GM12878 (cell line): Measurements from ENCODE around the gene C11orf98. TPM values are rescaled to one million over a fixed set of nuclear protein-coding genes. Genes with fewer than 3 reads are reported as not detected.

Experiments used
- BRCA1 ChIP-seq: IDR thresholded peaks from 2 replicates; pipeline ENCODE4 v1.6.1; 2011; ENCODE audit warnings: low read depth, low read length, improper control_type of control experiment
- EED ChIP-seq: sonication (generic); IDR thresholded peaks from 2 replicates; pipeline ENCODE4 v1.6.1; 2016; ENCODE audit warnings: antibody characterized with exemption, low read depth
- EP300 ChIP-seq, 2 experiments: fragments of 150-350 bp in 1 of 2; IDR thresholded peaks; 2 replicates each; pipeline ENCODE4 v1.6.1; 2011 to 2012; ENCODE audit warnings: low read depth in 2 of 2, low read length in 2 of 2, borderline replicate concordance in 1 of 2, improper control_type of control experiment in 1 of 2, inconsistent platforms in 1 of 2; ENCODE audit not compliant: control insufficient read depth in 1 of 2
- GABPA ChIP-seq: IDR thresholded peaks from 2 replicates; pipeline ENCODE4 v1.6.1; 2014; ENCODE audit warnings: antibody characterized with exemption, low read depth, mild to moderate bottlenecking, inconsistent platforms
- JUND ChIP-seq: IDR thresholded peaks from 2 replicates; pipeline ENCODE4 v1.6.1; 2012; ENCODE audit warnings: low read depth, mild to moderate bottlenecking, low read length, improper control_type of control experiment, moderate library complexity
- KAT2A ChIP-seq: conservative IDR thresholded peaks from 2 replicates; pipeline ENCODE4 v1.6.1; 2011; ENCODE audit warnings: low read depth, low read length; ENCODE audit not compliant: control insufficient read depth
- NKRF ChIP-seq: fragments of 450-650 bp; conservative IDR thresholded peaks from 2 replicates; pipeline ENCODE4 v1.6.1; 2017; ENCODE audit warnings: mild to moderate bottlenecking, moderate library complexity
- POLR2A ChIP-seq: IDR thresholded peaks from 2 replicates; pipeline ENCODE4 v1.6.1; 2011; ENCODE audit warnings: low read depth, mild to moderate bottlenecking, low read length
- POLR2AphosphoS5 ChIP-seq: IDR thresholded peaks from 2 replicates; pipeline ENCODE4 v1.6.1; 2011; ENCODE audit warnings: mild to moderate bottlenecking, low read length, inconsistent platforms
- RBBP5 ChIP-seq: fragments of 200-600 bp; sonication (generic); conservative IDR thresholded peaks from 2 replicates; pipeline ENCODE4 v1.6.1; 2016
- SIX5 ChIP-seq: IDR thresholded peaks from 2 replicates; pipeline ENCODE4 v1.6.1; 2011; ENCODE audit warnings: mild to moderate bottlenecking, low read depth, low read length, moderate library complexity; ENCODE audit not compliant: severe bottlenecking
- SMC3 ChIP-seq: IDR thresholded peaks from 2 replicates; pipeline ENCODE4 v1.6.1; 2011; ENCODE audit warnings: low read length, improper control_type of control experiment, borderline replicate concordance
- SREBF2 ChIP-seq: IDR thresholded peaks from 2 replicates; pipeline ENCODE4 v1.6.1; 2012; ENCODE audit warnings: mild to moderate bottlenecking, low read length
- TCF12 ChIP-seq: IDR thresholded peaks from 2 replicates; pipeline ENCODE4 v1.6.1; 2011; ENCODE audit warnings: low read depth, mild to moderate bottlenecking, low read length
- YY1 ChIP-seq: IDR thresholded peaks from 2 replicates; pipeline ENCODE4 v1.6.1; 2011; ENCODE audit warnings: low read depth, mild to moderate bottlenecking, low read length
- ZBED1 ChIP-seq: IDR thresholded peaks from 2 replicates; pipeline ENCODE4 v1.6.1; 2016; ENCODE audit warnings: borderline replicate concordance
- polyA plus RNA-seq, 11 experiments: library from polyadenylated mRNA; depleted of rRNA in 4 of 11; unstranded in 6 of 11; stranded (reverse) in 5 of 11; fragments of >200 nt; fragmentation: Nextera tagmentation in 4 of 11; fragmentation: Illumina TruSeq in 1 of 11; extraction: Ambion mirVana in 4 of 11; extraction: Trizol in 1 of 11; gene quantifications; 1 replicate in 1 of 11; 2 replicates in 10 of 11; pipeline versions ENCODE4 v1.2.1 to v1.2.3, GENCODE V29; 2011 to 2016; ENCODE audit warnings: inconsistent platforms in 2 of 11, missing spikeins in 2 of 11, low read depth in 1 of 11
- total RNA-seq, 4 experiments: library from RNA; depleted of rRNA in 3 of 4; stranded (reverse); fragments of >200 nt in 3 of 4; fragmentation: Illumina TruSeq in 1 of 4; extraction: Trizol in 1 of 4; gene quantifications; 2 replicates each; pipeline versions ENCODE4 v1.2.1 to v1.2.3, GENCODE V29; 2013 to 2021

The C11orf98 gene
- total and polyA plus RNA-seq, 10 of the 15 experiments (the other 5 are each of a cell fraction or from before 2014, with no cell fraction given): 62.5 to 270 (median 162) TPM

GRCh38 chr11:62621567-62622470, 43.2 kb downstream of the C11orf98 start, which contains the start of gene B3GAT3 (continued):
- peak; percentile 20 for TF ChIP-seq SIX5
- peak; percentile 95 for TF ChIP-seq GABPA
- TF ChIP-seq SMC3: no peak
- peak; percentile 59; the same call in 1 of the 2 replicates for TF ChIP-seq EED
- TF ChIP-seq POLR2A: peak; percentile 84
- peak; percentile 59 for TF ChIP-seq BRCA1
- peak; percentile 60; the same call in 1 of the 2 replicates for TF ChIP-seq TCF12
- peak; percentile 78 for TF ChIP-seq YY1
- TF ChIP-seq KAT2A: no peak
- TF ChIP-seq JUND: peak; percentile 86
- TF ChIP-seq EP300 (IDR thresholded peaks at IDR 0.05; ENCODE audit: borderline replicate concordance in 1 of 2, control insufficient read depth in 1 of 2, low read depth in 2 of 2, low read length in 2 of 2): peak in 1 of 2 experiments; percentile 27; a peak in 1 of 4 replicates
- no peak for TF ChIP-seq RBBP5
- TF ChIP-seq POLR2AphosphoS5: peak; percentile 74; the same call in 1 of the 2 replicates
- peak; percentile 68 for TF ChIP-seq SREBF2
- peak; percentile 48; the same call in 1 of the 2 replicates for TF ChIP-seq NKRF
- TF ChIP-seq ZBED1: peak; percentile 32; the same call in 1 of the 2 replicates
